HEK293 (cell line): ENCODE data around the gene KANSL1L.

Experiments used
- CTCF ChIP-seq: fragments of 450-650 bp; formaldehyde crosslinking; IDR thresholded peaks from 2 replicates; pipeline ENCODE4 v1.5.1; 2016; ENCODE audit warnings: missing biosample characterization, missing genetic modification characterization
- IKZF3 ChIP-seq: fragments of 450-650 bp; IDR thresholded peaks from 2 replicates; pipeline ENCODE4 v1.5.0; 2018; ENCODE audit warnings: missing biosample characterization, mild to moderate bottlenecking, missing genetic modification characterization, moderate library complexity
- PRDM10 ChIP-seq: fragments of 450-650 bp; formaldehyde crosslinking; IDR thresholded peaks from 2 replicates; pipeline ENCODE4 v1.5.1; 2016; ENCODE audit warnings: missing biosample characterization, missing genetic modification characterization
- SP2 ChIP-seq: fragments of 450-650 bp; formaldehyde crosslinking; IDR thresholded peaks from 2 replicates; pipeline ENCODE4 v1.5.1; 2016; ENCODE audit warnings: missing biosample characterization, missing genetic modification characterization
- ZBTB7A ChIP-seq: fragments of 450-650 bp; formaldehyde crosslinking; IDR thresholded peaks from 2 replicates; pipeline ENCODE4 v1.5.1; 2016; ENCODE audit warnings: low read depth, missing biosample characterization, missing genetic modification characterization
- ZNF114 ChIP-seq: fragments of 450-650 bp; formaldehyde crosslinking; IDR thresholded peaks from 2 replicates; pipeline ENCODE4 v1.5.0; 2017; ENCODE audit warnings: missing biosample characterization, missing genetic modification characterization
- ZNF544 ChIP-seq: fragments of 450-650 bp; formaldehyde crosslinking; IDR thresholded peaks from 2 replicates; pipeline ENCODE4 v1.5.0; 2017; ENCODE audit warnings: missing biosample characterization, missing genetic modification characterization

DNA sequence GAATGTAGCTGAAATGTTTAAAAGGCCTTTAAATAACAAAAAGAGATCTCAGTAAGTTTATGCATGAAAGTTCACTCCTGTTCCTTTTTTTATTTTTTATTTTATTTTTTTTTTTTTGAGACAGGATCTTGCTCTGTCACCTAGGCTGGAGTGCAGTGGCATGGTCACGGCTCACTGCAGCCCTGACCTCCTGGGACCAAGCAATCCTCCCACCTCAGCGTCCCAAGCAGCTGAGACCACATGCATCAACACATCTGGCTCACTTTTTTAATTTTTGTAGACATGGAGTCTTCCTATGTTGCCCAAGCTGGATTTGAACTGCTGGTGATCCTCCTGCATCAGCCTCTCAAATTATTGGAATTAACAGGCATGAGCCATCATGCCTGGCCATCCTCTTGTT lies 84.3 kb downstream of the KANSL1L start:
- no peak for TF ChIP-seq CTCF (tag by site-specific recombination)
- TF ChIP-seq IKZF3 (tag by site-specific recombination) = no peak
- no peak for TF ChIP-seq ZNF114 (tag by site-specific recombination)
- TF ChIP-seq SP2 (tag by site-specific recombination) = no peak
- TF ChIP-seq ZBTB7A (tag by site-specific recombination) = no peak
- TF ChIP-seq PRDM10 (tag by site-specific recombination) = no peak
- TF ChIP-seq ZNF544 (tag by site-specific recombination) = no peak
